GM19397 (cell line): ENCODE data around the gene TMEM126B.

Experiments used
- ATAC-seq: cut with Tn5 transposase; IDR thresholded peaks from one replicate; pipeline ENCODE4 v1.9.1; 2021; ENCODE audit warnings: mild to moderate bottlenecking, moderate library complexity; ENCODE audit not compliant: unreplicated experiment

The TMEM126B gene

GRCh38 chr11:85682330-85683305 is 54.2 kb downstream of the TMEM126B start:
- ATAC-seq, result peak; percentile 92

- no peak for ATAC-seq
Measured at GRCh38 chr11:85685125-85685819, 56.9 kb downstream of the TMEM126B start.

- no peak for ATAC-seq
Measured at GRCh38 chr11:85685820-85686459, 57.5 kb downstream of the TMEM126B start, which contains the start of gene CCDC89. Gene CCDC89, minus strand, starts transcription at chr11:85686195. Its CDS starts 65 bp downstream, at chr11:85686130.
